ENCODE results near the gene ICAM2.

GRCh38 chr17:64070213-64070612 lies 49.8 kb upstream of the ICAM2 start:
- TF ChIP-seq CTCF (IDR thresholded peaks at IDR 0.05) = no peak
- TF ChIP-seq EP300 (IDR thresholded peaks at IDR 0.05) = no peak
- TF ChIP-seq POLR2AphosphoS5 (IDR thresholded peaks at IDR 0.05) = no peak
